GM19463 (cell line): Measurements from ENCODE around the gene NCAPD2.

ENCODE experiments used
- ATAC-seq: cut with Tn5 transposase; IDR thresholded peaks from one replicate; pipeline ENCODE4 v1.9.1; 2021; ENCODE audit warnings: mild to moderate bottlenecking, moderate library complexity; ENCODE audit not compliant: unreplicated experiment

NCAPD2 gene

GRCh38 chr12:6569786-6570185 lies 75.9 kb downstream of the NCAPD2 start:
- no peak for ATAC-seq

GRCh38 chr12:6570264-6570887 lies 76.5 kb downstream of the NCAPD2 start:
- no peak for ATAC-seq

- ATAC-seq = no peak
Observed at GRCh38 chr12:6573001-6573400, 79.1 kb downstream of the NCAPD2 start.

GRCh38 chr12:6574576-6575295 lies 80.8 kb downstream of the NCAPD2 start:
- ATAC-seq = no peak

GRCh38 chr12:6575648-6576047 lies 81.7 kb downstream of the NCAPD2 start:
- no peak for ATAC-seq
